ENCODE results near the gene C1orf167. TPM values are rescaled to one million over a fixed set of nuclear protein-coding genes. Genes with fewer than 3 reads are reported as not detected.

The C1orf167 gene
- total RNA-seq, 1 donor from 2014 or later = not detected

DNA sequence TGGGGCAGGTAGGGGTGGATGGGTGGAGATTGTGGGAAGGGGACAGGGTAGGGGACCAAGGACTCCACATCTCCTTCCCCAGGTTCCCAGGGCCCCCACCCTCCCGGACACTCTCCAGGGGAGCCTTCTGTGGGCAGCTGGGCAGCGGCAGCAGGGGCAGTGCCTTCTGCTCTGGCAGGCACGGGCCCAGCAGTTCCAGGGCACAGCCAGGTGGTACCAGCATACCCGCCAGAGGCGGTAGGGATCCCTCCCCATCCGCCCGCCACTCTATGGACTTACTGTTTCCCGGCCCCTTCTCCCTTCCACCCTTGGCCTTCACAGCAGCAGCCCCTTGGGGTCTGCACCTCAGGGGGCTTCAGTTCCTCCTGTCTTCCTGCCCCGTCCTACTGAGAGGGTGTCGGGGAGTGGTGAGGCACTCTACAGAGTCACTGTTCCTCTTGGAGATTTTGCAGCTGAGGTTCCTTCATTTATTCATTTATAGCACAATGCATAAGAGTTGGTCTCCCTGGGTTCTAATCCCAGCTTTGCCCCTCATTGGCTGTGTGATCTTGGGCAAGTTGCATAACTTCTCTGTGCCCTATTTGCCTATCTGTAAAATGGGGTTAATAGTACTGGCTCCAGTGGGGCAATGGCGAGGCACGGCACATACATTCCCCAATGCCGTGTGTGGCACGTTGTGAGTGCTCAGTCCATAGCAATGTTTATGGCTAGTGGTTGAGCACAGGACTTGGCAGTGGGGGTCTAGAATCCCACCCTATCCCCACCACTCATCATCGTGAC lies 17.0 kb downstream of the C1orf167 start:
- no peaks in the 10 kb centered on the region for H3K27me3 ChIP-seq (ENCODE audit: control insufficient read depth, insufficient read depth, low read length)
- H3K36me3 ChIP-seq (ENCODE audit: control insufficient read depth, insufficient read depth, low read length) = no peaks in the 10 kb centered on the region
- DNase-seq (ENCODE audit: low read depth) (no peak), FAIRE-seq (peak; percentile 88)
- TF ChIP-seq, protein P1, sequence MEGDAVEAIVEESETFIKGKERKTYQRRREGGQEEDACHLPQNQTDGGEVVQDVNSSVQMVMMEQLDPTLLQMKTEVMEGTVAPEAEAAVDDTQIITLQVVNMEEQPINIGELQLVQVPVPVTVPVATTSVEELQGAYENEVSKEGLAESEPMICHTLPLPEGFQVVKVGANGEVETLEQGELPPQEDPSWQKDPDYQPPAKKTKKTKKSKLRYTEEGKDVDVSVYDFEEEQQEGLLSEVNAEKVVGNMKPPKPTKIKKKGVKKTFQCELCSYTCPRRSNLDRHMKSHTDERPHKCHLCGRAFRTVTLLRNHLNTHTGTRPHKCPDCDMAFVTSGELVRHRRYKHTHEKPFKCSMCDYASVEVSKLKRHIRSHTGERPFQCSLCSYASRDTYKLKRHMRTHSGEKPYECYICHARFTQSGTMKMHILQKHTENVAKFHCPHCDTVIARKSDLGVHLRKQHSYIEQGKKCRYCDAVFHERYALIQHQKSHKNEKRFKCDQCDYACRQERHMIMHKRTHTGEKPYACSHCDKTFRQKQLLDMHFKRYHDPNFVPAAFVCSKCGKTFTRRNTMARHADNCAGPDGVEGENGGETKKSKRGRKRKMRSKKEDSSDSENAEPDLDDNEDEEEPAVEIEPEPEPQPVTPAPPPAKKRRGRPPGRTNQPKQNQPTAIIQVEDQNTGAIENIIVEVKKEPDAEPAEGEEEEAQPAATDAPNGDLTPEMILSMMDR (IDR thresholded peaks at IDR 0.05; ENCODE audit: insufficient read depth, low read length, severe bottlenecking) = no peak
- H3K4me3 ChIP-seq (ENCODE audit: low read depth, low read length) = no peak overlapping the region

DNA sequence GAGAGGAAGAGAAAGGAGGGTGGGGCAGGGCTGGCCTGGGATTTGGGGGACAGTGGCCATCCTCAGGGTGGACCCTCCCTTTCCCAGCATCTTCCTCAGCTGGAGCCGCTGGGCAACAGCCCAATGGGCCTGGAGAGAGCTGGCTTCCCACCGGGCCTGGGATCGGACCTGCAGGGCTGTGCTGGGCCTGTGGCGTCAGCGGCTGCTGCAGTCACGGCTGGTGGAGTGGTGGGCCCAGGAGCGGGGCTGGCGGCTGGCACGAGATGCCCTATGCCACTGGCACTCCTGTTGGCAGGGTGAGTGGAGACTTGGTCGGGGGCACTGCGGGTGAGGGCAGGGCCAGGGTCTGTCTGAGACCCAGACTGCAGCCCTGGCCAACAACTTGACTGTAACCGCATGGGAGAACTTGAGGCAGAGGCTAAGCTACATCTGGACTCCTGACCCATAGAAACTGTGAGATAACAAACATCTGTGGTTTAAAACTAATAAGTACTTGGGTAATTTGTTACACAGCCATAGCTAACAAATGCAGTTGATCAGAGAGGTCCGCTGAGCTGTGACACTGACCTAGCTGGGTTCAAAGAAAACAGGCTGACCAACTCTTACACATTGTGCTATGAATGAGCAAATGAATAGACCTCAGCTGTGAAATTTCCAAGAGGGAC lies 17.9 kb downstream of the C1orf167 start:
- Histone ChIP-seq H3K4me3 (ENCODE audit: low read depth, low read length) (no peak overlapping the region), H3K36me3 (ENCODE audit: control insufficient read depth, insufficient read depth, low read length) (no peaks in the 10 kb centered on the region), H3K27me3 (ENCODE audit: control insufficient read depth, insufficient read depth, low read length) (no peaks in the 10 kb centered on the region)
- no peak for FAIRE-seq
- TF ChIP-seq, protein P1 (IDR thresholded peaks at IDR 0.05; ENCODE audit: insufficient read depth, low read length, severe bottlenecking) = no peak
- no peak for DNase-seq (ENCODE audit: low read depth)

DNA sequence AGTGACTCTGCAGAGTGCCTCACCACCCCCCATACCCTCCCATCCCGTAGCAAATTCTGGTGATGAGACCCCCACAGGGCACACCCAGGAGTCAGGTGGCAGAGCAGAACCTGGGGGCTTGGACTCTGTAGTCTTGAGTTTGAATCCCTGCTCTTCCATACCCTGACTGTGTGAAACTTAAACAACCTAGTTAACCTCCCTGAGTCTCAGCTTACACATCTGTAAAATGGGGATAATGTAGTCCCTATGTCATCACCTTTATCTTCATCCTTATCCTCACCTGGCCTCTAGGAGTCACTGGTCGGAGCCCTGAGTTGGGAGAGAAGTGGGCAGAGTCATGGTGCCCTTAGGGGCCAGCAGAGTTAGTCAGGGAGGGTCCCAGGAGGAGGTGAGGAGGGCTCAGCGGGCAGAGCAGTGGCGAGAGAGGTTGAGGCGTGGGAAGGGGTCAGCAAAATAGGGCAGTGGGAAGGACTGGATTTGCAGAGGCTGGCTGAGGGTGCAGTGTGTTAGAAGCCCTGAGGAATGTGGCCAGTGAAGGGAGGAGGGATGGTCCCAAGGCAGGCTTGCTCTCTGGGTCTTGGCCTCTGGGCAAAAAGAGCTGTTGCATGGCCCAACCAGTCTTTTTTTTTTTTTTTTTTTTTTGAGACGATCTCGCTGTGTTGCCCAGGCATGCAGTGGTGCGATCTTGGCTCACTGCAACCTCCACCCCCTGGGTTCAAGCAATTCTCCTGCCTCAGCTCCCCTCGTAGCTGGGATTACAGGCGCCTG lies 18.6 kb downstream of the C1orf167 start:
- H3K4me3 ChIP-seq (ENCODE audit: low read depth, low read length) = no peak overlapping the region
- TF ChIP-seq, protein P1 (IDR thresholded peaks at IDR 0.05; ENCODE audit: insufficient read depth, low read length, severe bottlenecking) = no peak
- no peak for DNase-seq (ENCODE audit: low read depth)
- no peaks in the 10 kb centered on the region for H3K36me3 ChIP-seq (ENCODE audit: control insufficient read depth, insufficient read depth, low read length)
- no peak for FAIRE-seq
- H3K27me3 ChIP-seq (ENCODE audit: control insufficient read depth, insufficient read depth, low read length) = no peaks in the 10 kb centered on the region

DNA sequence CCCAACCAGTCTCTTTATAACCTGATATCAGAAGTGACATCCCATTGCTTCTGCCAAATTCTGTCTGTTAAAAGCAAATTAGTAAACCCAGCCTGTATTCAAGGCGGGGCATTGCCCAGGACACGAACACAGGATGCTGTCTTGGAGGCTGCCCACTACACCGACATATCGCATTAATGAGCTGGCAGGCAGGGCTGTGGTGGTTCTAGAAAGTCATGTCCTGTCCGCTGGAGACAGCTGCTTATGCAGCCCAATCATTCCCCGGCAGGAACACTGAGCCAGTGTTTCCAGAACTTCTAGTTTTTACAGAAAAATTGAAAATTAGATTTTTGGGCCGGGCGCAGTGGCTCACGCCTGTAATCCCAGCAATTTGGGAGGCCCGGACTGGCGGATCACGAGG lies 19.3 kb downstream of the C1orf167 start:
- no peak overlapping the region for H3K4me3 ChIP-seq (ENCODE audit: low read depth, low read length)
- DNase-seq (ENCODE audit: low read depth) (no peak), FAIRE-seq (no peak)
- no peaks in the 10 kb centered on the region for H3K27me3 ChIP-seq (ENCODE audit: control insufficient read depth, insufficient read depth, low read length)
- TF ChIP-seq, protein P1 (IDR thresholded peaks at IDR 0.05; ENCODE audit: insufficient read depth, low read length, severe bottlenecking) = no peak
- H3K36me3 ChIP-seq (ENCODE audit: control insufficient read depth, insufficient read depth, low read length) = no peaks in the 10 kb centered on the region

DNA sequence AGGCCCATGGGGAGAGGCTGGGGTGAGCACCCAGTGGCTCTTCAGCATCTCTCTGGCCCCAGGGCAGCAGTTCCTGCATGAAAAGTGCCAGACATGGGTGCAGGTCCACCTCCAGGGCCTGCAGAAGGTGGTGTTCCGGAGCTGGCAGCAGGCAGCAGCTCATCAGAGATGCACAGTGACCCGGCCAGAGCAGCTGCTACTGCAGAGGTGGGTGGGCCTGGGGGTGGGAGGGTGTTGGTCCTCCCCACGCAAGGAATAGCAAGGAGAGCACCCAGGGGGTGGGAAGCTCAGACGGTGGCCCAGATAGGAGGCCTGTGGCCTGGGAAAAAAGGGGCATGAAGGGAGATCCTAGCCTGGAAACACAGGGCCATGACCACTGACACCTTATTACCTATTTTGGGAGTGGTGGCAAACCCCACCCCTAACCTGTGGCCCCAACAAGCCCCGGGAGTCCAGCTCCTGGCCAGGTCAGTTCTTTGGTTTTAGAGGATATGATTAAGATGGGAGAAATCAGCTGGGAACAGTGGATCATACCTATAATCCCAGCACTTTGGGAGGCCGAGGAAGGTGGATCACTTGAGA lies 20.2 kb downstream of the C1orf167 start:
- TF ChIP-seq, protein P1 (IDR thresholded peaks at IDR 0.05; ENCODE audit: insufficient read depth, low read length, severe bottlenecking) = no peak
- no peak for DNase-seq (ENCODE audit: low read depth)
- no peaks in the 10 kb centered on the region for H3K36me3 ChIP-seq (ENCODE audit: control insufficient read depth, insufficient read depth, low read length)
- no peaks in the 10 kb centered on the region for H3K27me3 ChIP-seq (ENCODE audit: control insufficient read depth, insufficient read depth, low read length)
- no peak overlapping the region for H3K4me3 ChIP-seq (ENCODE audit: low read depth, low read length)
- no peak for FAIRE-seq

Data from bronchial epithelial cell (primary cell).